ENCODE results near the gene NCAM1. TPM values are rescaled to one million over a fixed set of nuclear protein-coding genes. Genes with fewer than 3 reads are reported as not detected.

Gene NCAM1
- total RNA-seq, 4 donors from 2014 or later = 12.8 to 27.7 (median 15.7) TPM

- in situ Hi-C loops (cut with MboI; ENCODE audit: low sequenced_read_pairs in 4 of 4) = no loop called here
- Histone ChIP-seq H3K4me3 (no peak overlapping the region), H3K36me3 (no peaks in the 10 kb centered on the region), H3K27ac (peak overlapping the region in 1 of 4 donors; percentile 17), H3K9me3 (no peaks in the 10 kb centered on the region), H3K4me1 (peaks cover 8 to 34% of the 10 kb centered on the region in 2 donors), H3K27me3 (no peaks in the 10 kb centered on the region)
- peak in 1 of 2 donors; percentile 45 for ATAC-seq
- TF ChIP-seq CTCF (IDR thresholded peaks at IDR 0.05 in 4 of 5, conservative IDR thresholded peaks at IDR 0.05 in 1 of 5) (peak in 1 of 5 experiments; percentile 22), POLR2A (IDR thresholded peaks at IDR 0.05) (no peak)
- DNase-seq = no peak
- intact Hi-C loops (cut with DNase I; ENCODE audit: low total_unique reads) = loop anchor here (10.0 kb wide), 1 partner anchor 122 kb away; no protein-coding TSS in a partner anchor
These were observed 201.4 kb downstream of the NCAM1 start for GRCh38 chr11:113162592-113162962.

GRCh38 chr11:113163291-113164030 is 202.2 kb downstream of the NCAM1 start:
- in situ Hi-C loops (cut with MboI; ENCODE audit: low sequenced_read_pairs in 4 of 4) = no loop called here
- TF ChIP-seq CTCF (IDR thresholded peaks at IDR 0.05 in 4 of 5, conservative IDR thresholded peaks at IDR 0.05 in 1 of 5) = no peak
- TF ChIP-seq POLR2A (IDR thresholded peaks at IDR 0.05) = no peak
- intact Hi-C loops (cut with DNase I; ENCODE audit: low total_unique reads) = loop anchor here (10.0 kb wide), 1 partner anchor 121 kb away; no protein-coding TSS in a partner anchor
- H3K27me3 ChIP-seq = no peaks in the 10 kb centered on the region
- no peak overlapping the region for H3K27ac ChIP-seq
- DNase-seq = no peak
- no peaks in the 10 kb centered on the region for H3K36me3 ChIP-seq
- no peaks in the 10 kb centered on the region for H3K9me3 ChIP-seq
- H3K4me1 ChIP-seq = peaks cover 8 to 34% of the 10 kb centered on the region in 2 donors
- H3K4me3 ChIP-seq = no peak overlapping the region
- peak; percentile 18 to 36 for ATAC-seq

GRCh38 chr11:113166280-113166679 is 205.1 kb downstream of the NCAM1 start:
- intact Hi-C loops (cut with DNase I; ENCODE audit: low total_unique reads) (loop anchor here (10.0 kb wide), 1 partner anchor 119 kb away; no protein-coding TSS in a partner anchor), in situ Hi-C loops (cut with MboI; ENCODE audit: low sequenced_read_pairs in 4 of 4) (no loop called here)

GRCh38 chr11:113167599-113167998 is 206.4 kb downstream of the NCAM1 start:
- TF ChIP-seq POLR2A (IDR thresholded peaks at IDR 0.05) = no peak
- TF ChIP-seq CTCF (IDR thresholded peaks at IDR 0.05 in 4 of 5, conservative IDR thresholded peaks at IDR 0.05 in 1 of 5) = no peak
- no peak overlapping the region for H3K4me3 ChIP-seq
- H3K9me3 ChIP-seq = no peaks in the 10 kb centered on the region
- H3K36me3 ChIP-seq = no peaks in the 10 kb centered on the region
- in situ Hi-C loops (cut with MboI; ENCODE audit: low sequenced_read_pairs in 4 of 4) (no loop called here), intact Hi-C loops (cut with DNase I; ENCODE audit: low total_unique reads) (loop anchor here (10.0 kb wide), 1 partner anchor 117 kb away; no protein-coding TSS in a partner anchor)
- no peaks in the 10 kb centered on the region for H3K27me3 ChIP-seq
- no peak overlapping the region for H3K27ac ChIP-seq
- H3K4me1 ChIP-seq = peaks cover 0 to 9% of the 10 kb centered on the region in 2 donors
- ATAC-seq (no peak), DNase-seq (no peak)

More at GRCh38 chr11:113166280-113166679, 205.1 kb downstream of the NCAM1 start:
- Histone ChIP-seq H3K36me3 (no peaks in the 10 kb centered on the region), H3K9me3 (no peaks in the 10 kb centered on the region), H3K27me3 (no peaks in the 10 kb centered on the region), H3K4me1 (peaks cover 8 to 22% of the 10 kb centered on the region in 2 donors), H3K27ac (no peak overlapping the region), H3K4me3 (no peak overlapping the region)
- TF ChIP-seq POLR2A (IDR thresholded peaks at IDR 0.05) (no peak), CTCF (IDR thresholded peaks at IDR 0.05 in 4 of 5, conservative IDR thresholded peaks at IDR 0.05 in 1 of 5) (no peak)
- ATAC-seq (no peak), DNase-seq (no peak)

Measured in gastrocnemius medialis (tissue), 4 donors.